ENCODE data around the gene COX5B. TPM values are rescaled to one million over a fixed set of nuclear protein-coding genes. Genes with fewer than 3 reads are reported as not detected.
"Not testable (repeated sequence)": the region's sequence is repeated elsewhere in the genome, so short reads cannot be mapped to it uniquely, and the experiment has no call there.

COX5B gene
- total and polyA plus RNA-seq, 3 donors from 2014 or later, result 233 to 344 (median 317) TPM

DNA sequence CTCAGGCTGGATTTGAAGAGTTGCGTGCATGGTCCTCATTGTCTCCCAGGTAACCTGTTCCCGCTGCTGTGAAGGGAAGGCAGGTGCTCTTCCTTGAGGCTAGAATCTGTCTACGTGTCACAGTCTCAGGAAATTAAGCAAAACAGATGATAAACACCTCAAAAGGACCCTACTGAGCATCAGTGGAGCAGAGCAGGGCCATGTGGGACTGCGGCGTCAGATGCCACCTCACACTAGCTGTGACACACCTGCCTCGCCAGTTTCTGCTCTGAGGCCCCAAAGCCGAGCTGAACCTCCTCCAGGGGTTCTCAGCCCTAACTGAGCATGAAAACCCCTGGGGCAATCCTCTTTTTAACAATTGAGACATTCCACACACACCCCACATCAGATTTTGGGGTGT, 25.7 kb downstream of the COX5B start:
- no peak overlapping the region for H3K27ac ChIP-seq
- no peaks in the 10 kb centered on the region for H3K27me3 ChIP-seq
- H3K4me1 ChIP-seq, result peaks cover 4% of the 10 kb centered on the region
- H3K4me3 ChIP-seq, result no peak overlapping the region
- TF ChIP-seq POLR2A (IDR thresholded peaks at IDR 0.05), result no peak
- TF ChIP-seq, protein P1, sequence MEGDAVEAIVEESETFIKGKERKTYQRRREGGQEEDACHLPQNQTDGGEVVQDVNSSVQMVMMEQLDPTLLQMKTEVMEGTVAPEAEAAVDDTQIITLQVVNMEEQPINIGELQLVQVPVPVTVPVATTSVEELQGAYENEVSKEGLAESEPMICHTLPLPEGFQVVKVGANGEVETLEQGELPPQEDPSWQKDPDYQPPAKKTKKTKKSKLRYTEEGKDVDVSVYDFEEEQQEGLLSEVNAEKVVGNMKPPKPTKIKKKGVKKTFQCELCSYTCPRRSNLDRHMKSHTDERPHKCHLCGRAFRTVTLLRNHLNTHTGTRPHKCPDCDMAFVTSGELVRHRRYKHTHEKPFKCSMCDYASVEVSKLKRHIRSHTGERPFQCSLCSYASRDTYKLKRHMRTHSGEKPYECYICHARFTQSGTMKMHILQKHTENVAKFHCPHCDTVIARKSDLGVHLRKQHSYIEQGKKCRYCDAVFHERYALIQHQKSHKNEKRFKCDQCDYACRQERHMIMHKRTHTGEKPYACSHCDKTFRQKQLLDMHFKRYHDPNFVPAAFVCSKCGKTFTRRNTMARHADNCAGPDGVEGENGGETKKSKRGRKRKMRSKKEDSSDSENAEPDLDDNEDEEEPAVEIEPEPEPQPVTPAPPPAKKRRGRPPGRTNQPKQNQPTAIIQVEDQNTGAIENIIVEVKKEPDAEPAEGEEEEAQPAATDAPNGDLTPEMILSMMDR (IDR thresholded peaks at IDR 0.05), result no peak
- intact Hi-C loops (cut with DNase I; ENCODE audit: low total_unique reads), result no loop called here
- no peaks in the 10 kb centered on the region for H3K9me3 ChIP-seq
- DNase-seq, result no peak
- 93% methylated on average over 7 of the region's 7 CpGs for WGBS, 2 donors
- no peaks in the 10 kb centered on the region for H3K36me3 ChIP-seq (ENCODE audit: low read depth, missing control alignments)

DNA sequence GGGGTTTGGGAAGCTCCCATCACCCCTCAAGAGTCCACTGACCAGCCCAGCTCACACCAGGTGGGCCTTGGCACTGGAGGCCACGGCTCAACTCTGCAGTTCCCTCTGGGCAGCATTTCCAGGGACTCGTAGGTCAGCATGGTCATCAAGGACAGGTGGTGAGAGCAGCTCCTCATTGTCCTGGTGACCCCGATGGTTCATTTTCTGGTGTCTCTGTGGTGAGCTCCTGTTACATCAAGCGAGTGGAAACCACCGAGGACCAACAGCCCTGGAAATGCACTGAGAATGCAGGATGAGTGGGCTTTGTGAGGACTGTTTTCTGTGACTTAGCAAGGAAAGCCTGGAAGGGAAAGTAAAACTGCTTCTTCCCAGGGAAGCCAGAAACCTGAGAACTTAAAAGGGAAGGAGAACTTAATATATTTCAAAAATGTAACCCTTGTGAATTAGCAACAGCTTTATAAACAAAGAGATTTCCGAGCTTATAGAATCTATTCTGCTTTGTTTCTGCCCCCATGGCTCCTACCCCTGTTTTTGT, 26.8 kb downstream of the COX5B start:
- H3K27ac ChIP-seq; DNase-seq; H3K36me3 ChIP-seq (ENCODE audit: low read depth, missing control alignments); H3K4me1 ChIP-seq; H3K27me3 ChIP-seq; H3K9me3 ChIP-seq; intact Hi-C loops (cut with DNase I; ENCODE audit: low total_unique reads); H3K4me3 ChIP-seq: not testable (repeated sequence)
- 86% methylated on average over 4 to 5 of the region's 6 CpGs for WGBS, 2 donors

DNA sequence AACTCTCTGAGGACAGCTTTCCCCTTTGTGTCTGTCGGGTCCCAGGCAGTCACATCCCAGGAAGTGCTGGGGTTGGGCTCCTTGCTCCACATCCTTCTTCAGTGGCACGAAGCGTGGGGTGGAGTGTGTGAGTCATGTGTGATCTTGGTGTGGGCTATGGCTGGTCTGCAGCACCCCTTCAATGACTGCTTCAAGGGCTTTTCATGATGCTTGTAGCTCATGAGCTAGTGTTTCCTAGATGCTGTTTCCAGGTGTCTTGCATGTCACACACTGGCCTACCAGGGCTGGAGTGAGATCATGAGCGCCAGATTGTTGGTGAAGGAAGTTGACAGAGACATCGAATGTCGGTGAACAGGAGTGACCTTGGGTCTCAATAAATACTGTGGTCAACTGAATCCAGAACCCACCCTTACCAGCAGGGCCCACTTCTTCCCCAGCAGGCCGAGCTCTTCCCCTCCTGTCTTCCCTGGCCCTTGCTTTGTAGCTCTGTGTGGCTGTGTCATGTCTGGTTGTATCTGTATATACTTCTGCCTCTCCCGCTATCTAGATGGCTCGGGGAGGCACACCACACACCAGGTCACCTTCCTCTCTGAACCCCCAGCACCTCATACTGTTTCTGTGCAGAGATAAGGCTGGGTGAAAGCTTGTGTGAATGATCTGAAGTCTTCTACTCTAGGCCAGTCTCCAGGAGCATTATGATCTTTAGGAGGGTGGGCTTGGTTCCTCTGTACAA, 27.5 kb downstream of the COX5B start:
- Histone ChIP-seq H3K4me1 (peaks cover 4% of the 10 kb centered on the region), H3K27me3 (no peaks in the 10 kb centered on the region), H3K36me3 (ENCODE audit: low read depth, missing control alignments) (no peaks in the 10 kb centered on the region), H3K9me3 (no peaks in the 10 kb centered on the region), H3K27ac (no peak overlapping the region), H3K4me3 (no peak overlapping the region)
- no peak for DNase-seq
- 87 to 90% methylated on average over 9 of the region's 9 CpGs for WGBS, 2 donors
- intact Hi-C loops (cut with DNase I; ENCODE audit: low total_unique reads), result no loop called here
- TF ChIP-seq, protein P1 (IDR thresholded peaks at IDR 0.05), result no peak
- no peak for TF ChIP-seq POLR2A (IDR thresholded peaks at IDR 0.05)

DNA sequence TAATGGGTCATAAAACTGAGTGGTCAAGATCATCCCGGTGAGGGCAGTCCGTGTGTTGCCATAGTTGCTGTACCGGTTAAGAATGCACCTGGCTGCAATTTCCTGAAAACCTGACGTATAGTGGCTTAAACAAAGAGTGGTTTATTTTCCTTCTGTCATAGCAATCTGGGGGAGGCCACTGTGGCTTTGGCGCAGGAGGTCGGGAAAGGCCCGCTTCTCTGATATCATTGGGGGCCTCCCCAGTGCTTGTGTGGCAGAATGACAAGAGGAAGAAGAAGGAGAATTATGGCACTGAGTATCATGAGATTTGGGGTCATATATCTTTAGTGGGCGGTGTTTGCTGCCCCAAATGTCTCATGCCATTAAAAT, 28.0 kb downstream of the COX5B start:
- Histone ChIP-seq H3K4me1 (peaks cover 4% of the 10 kb centered on the region), H3K36me3 (ENCODE audit: low read depth, missing control alignments) (no peaks in the 10 kb centered on the region), H3K27ac (no peak overlapping the region), H3K9me3 (no peaks in the 10 kb centered on the region), H3K27me3 (no peaks in the 10 kb centered on the region), H3K4me3 (no peak overlapping the region)
- peak; percentile 39 for DNase-seq
- intact Hi-C loops (cut with DNase I; ENCODE audit: low total_unique reads), result no loop called here
- WGBS, 2 donors, result 44 to 82% methylated on average over 8 of the region's 8 CpGs
- no peak for TF ChIP-seq POLR2A (IDR thresholded peaks at IDR 0.05)
- TF ChIP-seq, protein P1 (IDR thresholded peaks at IDR 0.05), result no peak

DNA sequence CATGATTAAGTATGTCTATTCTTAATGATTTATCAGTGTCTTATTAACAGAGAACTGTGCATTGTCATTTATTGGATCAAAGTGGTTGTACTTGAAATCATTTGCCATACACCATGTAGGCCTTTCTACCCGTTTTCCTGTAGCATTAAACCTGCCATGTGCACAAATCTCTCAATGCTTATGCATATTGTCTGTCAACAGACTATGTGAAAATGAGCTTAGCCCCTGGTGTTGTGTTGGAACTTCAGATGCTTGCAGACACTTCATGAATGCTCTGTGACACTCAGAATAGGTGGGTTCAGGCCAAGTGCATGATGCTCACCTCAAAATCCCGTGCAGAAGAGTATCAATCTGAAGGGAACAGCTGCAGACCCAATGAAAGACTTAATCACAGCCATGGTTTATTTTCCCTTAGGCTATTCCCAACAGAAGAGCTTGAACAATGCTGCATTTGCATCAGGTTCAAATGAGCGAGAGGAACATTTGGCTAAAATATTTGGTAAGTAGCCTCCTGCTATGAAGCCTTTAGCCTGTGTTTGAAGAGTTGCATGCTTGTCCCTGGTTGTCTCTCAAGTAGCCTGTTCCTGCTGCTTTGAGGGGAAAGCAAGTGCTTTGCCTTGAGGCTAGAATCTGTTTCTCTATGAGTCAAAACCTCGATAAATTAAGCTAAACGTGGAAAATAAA, 29.7 kb downstream of the COX5B start:
- H3K4me1 ChIP-seq, result peaks cover 4% of the 10 kb centered on the region
- no peaks in the 10 kb centered on the region for H3K36me3 ChIP-seq (ENCODE audit: low read depth, missing control alignments)
- H3K9me3 ChIP-seq, result no peaks in the 10 kb centered on the region
- no peaks in the 10 kb centered on the region for H3K27me3 ChIP-seq
- intact Hi-C loops (cut with DNase I; ENCODE audit: low total_unique reads), result no loop called here
- WGBS, 2 donors, result 86 to 89% methylated on average over 5 of the region's 5 CpGs
- DNase-seq, result no peak
- H3K4me3 ChIP-seq, result no peak overlapping the region
- no peak overlapping the region for H3K27ac ChIP-seq
- TF ChIP-seq, protein P1 (IDR thresholded peaks at IDR 0.05), result no peak
- TF ChIP-seq POLR2A (IDR thresholded peaks at IDR 0.05), result no peak

Data from testis (tissue), 3 donors.